Measurements from ENCODE around the gene TMBIM1. TPM values are rescaled to one million over a fixed set of nuclear protein-coding genes. Genes with fewer than 3 reads are reported as not detected.

TMBIM1 gene
- polyA plus RNA-seq, 1 of the 3 experiments (the other 2 are of a cell fraction): 7.8 TPM

- no peaks in the 10 kb centered on the region for H3K9me2 ChIP-seq
- CTCF ChIA-PET: interaction anchor here (1.2 kb wide), 1 partner anchor 421 kb away, joined by 3 read pairs; no protein-coding TSS in a partner anchor
- H3K9me3 ChIP-seq: no peaks in the 10 kb centered on the region
- H3K4me1 ChIP-seq (ENCODE audit: control insufficient read depth in 1 of 2, insufficient read depth in 2 of 2, low read depth in 1 of 2, low read length in 1 of 2): peaks cover 2 to 31% of the 10 kb centered on the region in 2 experiments; a peak in 2 of 4 replicates
- H3K9ac ChIP-seq: no peak overlapping the region
- peaks cover 6% of the 10 kb centered on the region; the same call in 1 of the 2 replicates for H4K20me1 ChIP-seq (ENCODE audit: insufficient read depth)
- H3K36me3 ChIP-seq (replicated peaks in 1 of 2; ENCODE audit: control insufficient read depth in 1 of 2, insufficient read depth in 2 of 2, low read length in 1 of 2): peaks cover 11 to 48% of the 10 kb centered on the region in 2 experiments
- TF ChIP-seq SMC3 (IDR thresholded peaks at IDR 0.05; ENCODE audit: low read depth, low read length) (no peak), NFIC (IDR thresholded peaks at IDR 0.05; ENCODE audit: borderline replicate concordance) (no peak), EZH2phosphoT487 (IDR thresholded peaks at IDR 0.05; ENCODE audit: borderline replicate concordance, low read depth) (no peak)
- H3K4me3 ChIP-seq (ENCODE audit: low read depth in 2 of 2, low read length in 1 of 2): no peak overlapping the region
- no peaks in the 10 kb centered on the region for H3F3A ChIP-seq (replicated peaks; ENCODE audit: insufficient read depth)
- H3K27ac ChIP-seq (ENCODE audit: low read depth in 2 of 2, low read length in 1 of 2): no peak overlapping the region; a peak in 1 of 4 replicates
- H3K27me3 ChIP-seq (ENCODE audit: insufficient read depth): no peaks in the 10 kb centered on the region
- 100% methylated on average over 8 of the region's 15 CpGs for WGBS (ENCODE audit: low lambda C conversion rate)
- H3K79me2 ChIP-seq (ENCODE audit: insufficient read depth): peaks cover 41% of the 10 kb centered on the region
- DNase-seq: no peak
- no peak overlapping the region for H3K4me2 ChIP-seq
- POLR2A ChIA-PET: no interaction called here
- H2AFZ ChIP-seq (ENCODE audit: low read depth): no peak overlapping the region
Observed at GRCh38 chr2:218266316-218266979, 25.9 kb downstream of the TMBIM1 start.

GRCh38 chr2:218265626-218266025, 26.7 kb downstream of the TMBIM1 start:
- peaks cover 6% of the 10 kb centered on the region; the same call in 1 of the 2 replicates for H4K20me1 ChIP-seq (ENCODE audit: insufficient read depth)
- H3F3A ChIP-seq (replicated peaks; ENCODE audit: insufficient read depth): no peaks in the 10 kb centered on the region
- WGBS (ENCODE audit: low lambda C conversion rate): 92% methylated on average over 8 of the region's 8 CpGs
- peaks cover 33% of the 10 kb centered on the region for H3K79me2 ChIP-seq (ENCODE audit: insufficient read depth)
- no peaks in the 10 kb centered on the region for H3K9me2 ChIP-seq
- H3K4me2 ChIP-seq: no peak overlapping the region
- no peak overlapping the region for H2AFZ ChIP-seq (ENCODE audit: low read depth)
- TF ChIP-seq EZH2phosphoT487 (IDR thresholded peaks at IDR 0.05; ENCODE audit: borderline replicate concordance, low read depth) (no peak), EP300 (IDR thresholded peaks at IDR 0.05; ENCODE audit: borderline replicate concordance in 1 of 2, low read depth in 1 of 2, low read length in 1 of 2) (no peak), MEF2A (IDR thresholded peaks at IDR 0.05; ENCODE audit: borderline replicate concordance, low read depth) (no peak), SIN3A (IDR thresholded peaks at IDR 0.05; ENCODE audit: borderline replicate concordance, low read depth, low read length) (no peak), MAX (IDR thresholded peaks at IDR 0.05; ENCODE audit: low read depth) (no peak), RXRA (IDR thresholded peaks at IDR 0.05; ENCODE audit: borderline replicate concordance, low read depth) (no peak), JUND (IDR thresholded peaks at IDR 0.05) (no peak), TAF1 (IDR thresholded peaks at IDR 0.05; ENCODE audit: borderline replicate concordance, low read depth, low read length) (no peak), GATA2 (CRISPR knock-in tag; IDR thresholded peaks at IDR 0.05) (no peak), RCOR1 (IDR thresholded peaks at IDR 0.05; ENCODE audit: low read length) (no peak), PBX3 (IDR thresholded peaks at IDR 0.05) (no peak), FOXM1 (IDR thresholded peaks at IDR 0.05; ENCODE audit: low read depth) (no peak), NRF1 (IDR thresholded peaks at IDR 0.05; ENCODE audit: low read depth, low read length) (no peak), RFX5 (IDR thresholded peaks at IDR 0.05; ENCODE audit: low read length) (no peak), RAD21 (IDR thresholded peaks at IDR 0.05; ENCODE audit: low read length) (no peak), USF1 (IDR thresholded peaks at IDR 0.05; ENCODE audit: borderline replicate concordance, low read depth) (no peak)
- TF ChIP-seq, protein P1, sequence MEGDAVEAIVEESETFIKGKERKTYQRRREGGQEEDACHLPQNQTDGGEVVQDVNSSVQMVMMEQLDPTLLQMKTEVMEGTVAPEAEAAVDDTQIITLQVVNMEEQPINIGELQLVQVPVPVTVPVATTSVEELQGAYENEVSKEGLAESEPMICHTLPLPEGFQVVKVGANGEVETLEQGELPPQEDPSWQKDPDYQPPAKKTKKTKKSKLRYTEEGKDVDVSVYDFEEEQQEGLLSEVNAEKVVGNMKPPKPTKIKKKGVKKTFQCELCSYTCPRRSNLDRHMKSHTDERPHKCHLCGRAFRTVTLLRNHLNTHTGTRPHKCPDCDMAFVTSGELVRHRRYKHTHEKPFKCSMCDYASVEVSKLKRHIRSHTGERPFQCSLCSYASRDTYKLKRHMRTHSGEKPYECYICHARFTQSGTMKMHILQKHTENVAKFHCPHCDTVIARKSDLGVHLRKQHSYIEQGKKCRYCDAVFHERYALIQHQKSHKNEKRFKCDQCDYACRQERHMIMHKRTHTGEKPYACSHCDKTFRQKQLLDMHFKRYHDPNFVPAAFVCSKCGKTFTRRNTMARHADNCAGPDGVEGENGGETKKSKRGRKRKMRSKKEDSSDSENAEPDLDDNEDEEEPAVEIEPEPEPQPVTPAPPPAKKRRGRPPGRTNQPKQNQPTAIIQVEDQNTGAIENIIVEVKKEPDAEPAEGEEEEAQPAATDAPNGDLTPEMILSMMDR (IDR thresholded peaks at IDR 0.05): no peak
- ChIA-PET POLR2A (interaction anchor here (1.2 kb wide), 1 partner anchor 10 kb away, joined by 3 read pairs; no protein-coding TSS in a partner anchor), CTCF (no interaction called here)
- H3K36me3 ChIP-seq (replicated peaks in 1 of 2; ENCODE audit: control insufficient read depth in 1 of 2, insufficient read depth in 2 of 2, low read length in 1 of 2): peaks cover 11 to 48% of the 10 kb centered on the region in 2 experiments
- no peaks in the 10 kb centered on the region for H3K9me3 ChIP-seq
- no peak overlapping the region for H3K9ac ChIP-seq
- no peaks in the 10 kb centered on the region for H3K27me3 ChIP-seq (ENCODE audit: insufficient read depth)
- peaks cover 0 to 34% of the 10 kb centered on the region in 2 experiments; a peak in 2 of 4 replicates for H3K4me1 ChIP-seq (ENCODE audit: control insufficient read depth in 1 of 2, insufficient read depth in 2 of 2, low read depth in 1 of 2, low read length in 1 of 2)
- no peak for DNase-seq
- H3K4me3 ChIP-seq (ENCODE audit: low read depth in 2 of 2, low read length in 1 of 2): no peak overlapping the region
- H3K27ac ChIP-seq (ENCODE audit: low read depth in 2 of 2, low read length in 1 of 2): no peak overlapping the region
